Measurements from ENCODE around the gene TAS2R7. TPM values are rescaled to one million over a fixed set of nuclear protein-coding genes. Genes with fewer than 3 reads are reported as not detected.

Gene TAS2R7, protein sequence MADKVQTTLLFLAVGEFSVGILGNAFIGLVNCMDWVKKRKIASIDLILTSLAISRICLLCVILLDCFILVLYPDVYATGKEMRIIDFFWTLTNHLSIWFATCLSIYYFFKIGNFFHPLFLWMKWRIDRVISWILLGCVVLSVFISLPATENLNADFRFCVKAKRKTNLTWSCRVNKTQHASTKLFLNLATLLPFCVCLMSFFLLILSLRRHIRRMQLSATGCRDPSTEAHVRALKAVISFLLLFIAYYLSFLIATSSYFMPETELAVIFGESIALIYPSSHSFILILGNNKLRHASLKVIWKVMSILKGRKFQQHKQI
- not detected in 2 replicates for total RNA-seq

DNA sequence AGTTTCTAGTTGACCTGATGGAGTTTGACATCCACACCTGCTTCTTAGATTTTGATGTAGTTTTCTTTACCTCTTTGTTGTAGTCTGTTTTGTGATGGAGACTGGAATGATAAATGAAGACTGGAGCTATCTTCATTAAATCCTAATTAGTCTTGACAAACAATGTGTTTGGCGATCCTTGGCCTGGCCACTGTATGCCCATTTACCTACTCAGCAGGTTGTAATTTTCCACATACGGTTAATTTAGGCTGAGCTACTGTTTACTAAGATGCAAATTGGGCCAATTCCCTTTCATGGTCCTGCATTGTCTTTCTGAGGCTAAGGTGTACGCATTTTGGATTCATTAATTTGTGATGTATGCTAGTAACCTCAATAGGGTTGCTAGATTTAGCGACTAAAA is at the start of gene TAS2R7:
TAS2R7 (minus strand) TSS at position 41 of the 400 bp plus-strand sequence. CDS start 57 bp downstream, outside the sequence.

DNA sequence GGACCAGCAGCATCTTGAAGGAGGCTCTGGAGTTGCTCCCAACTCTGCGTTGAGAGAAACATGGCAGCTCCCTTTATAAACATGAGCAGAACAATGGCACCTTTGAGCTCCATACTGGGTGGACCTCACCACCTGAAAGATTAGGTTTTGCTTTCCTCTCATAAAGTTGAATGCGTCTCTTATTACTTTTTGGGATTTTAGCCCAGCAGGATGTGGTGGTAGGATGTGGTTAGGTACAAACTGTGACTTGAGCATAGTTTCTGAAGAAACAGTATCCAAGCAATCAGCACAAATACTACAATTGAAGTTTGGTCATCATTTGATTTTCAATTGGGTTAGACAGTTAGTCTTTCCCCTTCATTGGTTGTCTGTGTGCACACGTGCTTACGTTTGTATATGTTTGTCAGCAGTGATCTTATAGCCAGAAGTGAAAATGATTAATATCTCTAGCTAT is 47.0 kb upstream of the TAS2R7 start, which contains the start of gene PRR4:
PRR4 (minus strand) TSS at position 51 of the 454 bp plus-strand sequence; CDS start at position 13, 38 bp downstream.

DNA sequence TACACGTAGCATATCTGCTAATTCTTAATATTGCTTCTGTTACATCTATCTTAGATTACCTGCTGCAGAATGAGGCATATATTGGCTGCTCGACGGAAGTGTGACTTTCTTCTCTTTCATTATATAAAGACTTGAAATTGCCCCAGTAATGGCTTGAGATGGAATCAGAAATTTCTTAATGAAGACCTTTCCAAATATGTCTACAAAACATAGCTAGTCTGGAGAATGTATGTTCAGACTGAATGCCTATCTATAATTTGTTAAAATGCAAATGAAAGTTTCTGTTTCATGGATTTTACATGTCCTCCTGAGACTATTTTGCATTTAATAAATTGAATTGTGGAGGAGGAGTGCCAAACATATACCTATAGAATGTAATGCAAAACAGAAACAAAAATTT is 23.8 kb upstream of the TAS2R7 start, which contains the start of gene TAS2R10:
TAS2R10 (minus strand) TSS at position 101 of the 400 bp plus-strand sequence; CDS start at position 12, 89 bp downstream.

DNA sequence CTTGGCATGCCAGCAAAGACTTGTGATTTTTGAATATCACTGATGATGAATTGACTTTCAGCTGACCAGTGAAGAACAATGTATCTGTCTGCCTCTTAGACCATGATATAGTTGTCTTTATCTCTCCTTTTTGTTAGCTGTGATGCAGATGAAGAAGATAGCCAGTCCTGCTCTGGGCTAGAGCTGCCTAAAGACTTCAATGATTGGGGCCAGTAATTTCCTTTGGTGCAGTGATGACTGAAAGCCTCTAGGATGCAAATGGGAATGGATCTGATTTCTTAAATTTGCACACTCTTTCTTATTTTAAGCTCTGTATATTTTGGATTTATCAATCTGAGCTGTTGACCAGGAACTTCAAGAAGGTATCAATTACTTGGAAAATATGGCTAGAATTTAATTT is 7.6 kb upstream of the TAS2R7 start, which contains the start of gene TAS2R9:
TAS2R9 (minus strand) TSS at position 101 of the 400 bp plus-strand sequence; CDS start at position 8, 93 bp downstream.

DNA sequence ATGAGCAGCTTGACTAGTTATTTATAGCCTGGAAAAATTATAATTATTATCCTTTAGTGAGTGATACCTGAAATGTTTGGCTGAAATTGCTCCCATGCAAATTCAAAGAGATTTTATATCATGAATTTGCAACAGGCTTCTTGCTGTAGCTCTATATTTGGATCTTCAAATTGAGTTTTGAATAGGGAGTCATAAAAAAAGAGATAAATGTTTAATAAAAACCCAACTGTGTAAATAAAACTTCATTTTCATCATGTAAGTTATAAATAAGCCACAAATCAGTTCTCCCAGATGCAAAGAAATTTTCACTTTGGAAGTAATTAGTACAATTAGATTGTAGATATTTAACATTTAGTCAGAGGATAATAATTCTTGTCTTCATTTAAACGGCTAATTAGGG is 4.8 kb upstream of the TAS2R7 start, which contains the start of gene TAS2R8:
TAS2R8 (minus strand) TSS at position 101 of the 400 bp plus-strand sequence. CDS start 306 bp downstream, outside the sequence.

Other genes starting within 250 kb of the TAS2R7 start
- gene MAGOHB, start 189.0 kb downstream of the TAS2R7 start, total RNA-seq, result 21.4 and 22.7 TPM in 2 replicates
- 1.6 TPM in 1 of 2 replicates, not detected in the other for gene STYK1, start 128.6 kb downstream of the TAS2R7 start, total RNA-seq
- 42.8 and 112 TPM in 2 replicates for gene YBX3, start 79.3 kb downstream of the TAS2R7 start, total RNA-seq
- not detected in 2 replicates for gene TAS2R8, start 4.7 kb upstream of the TAS2R7 start, total RNA-seq
- gene TAS2R9, start 7.5 kb upstream of the TAS2R7 start, total RNA-seq, result 0.30 and 0.37 TPM in 2 replicates
- 0.59 and 2.4 TPM in 2 replicates for gene TAS2R10, start 23.7 kb upstream of the TAS2R7 start, total RNA-seq
- 1.2 and 2.0 TPM in 2 replicates for gene PRR4, start 46.8 kb upstream of the TAS2R7 start, total RNA-seq
- 17.6 and 21.4 TPM in 2 replicates for gene PRH1, start 81.6 kb upstream of the TAS2R7 start, total RNA-seq
- 1.2 and 4.2 TPM in 2 replicates for gene TAS2R13, start 106.9 kb upstream of the TAS2R7 start, total RNA-seq
- gene PRH2, start 126.6 kb upstream of the TAS2R7 start, total RNA-seq, result 0.28 TPM in 1 of 2 replicates, not detected in the other
- 4.2 and 5.4 TPM in 2 replicates for gene TAS2R14, start 136.6 kb upstream of the TAS2R7 start, total RNA-seq
- gene TAS2R50, start 184.3 kb upstream of the TAS2R7 start, total RNA-seq, result 3.9 and 8.6 TPM in 2 replicates
- 3.9 and 6.6 TPM in 2 replicates for gene TAS2R20, start 195.7 kb upstream of the TAS2R7 start, total RNA-seq
- 4.8 and 11.1 TPM in 2 replicates for gene TAS2R19, start 220.0 kb upstream of the TAS2R7 start, total RNA-seq
- 6.8 and 10.9 TPM in 2 replicates for gene TAS2R31, start 228.8 kb upstream of the TAS2R7 start, total RNA-seq

Measured in smooth muscle cell of the umbilical artery (primary cell).